RWPE2 (cell line): Measurements from ENCODE around the gene MED15.
A peak's percentile ranks its signal among the peaks of the same experiment; 100 is the strongest.
"Not testable (repeated sequence)": the region's sequence is repeated elsewhere in the genome, so short reads cannot be mapped to it uniquely, and the experiment has no call there.

Source experiments
- ATAC-seq: fragments of 200-7000 bp; cut with Tn5 transposase; 3 replicates; pipeline ENCODE4 v1.9.1; 2021; ENCODE audit warnings: low read depth
- DNase-seq: peaks from one replicate; pipeline ENCODE4 v3.0.0-alpha.2; 2020; ENCODE audit warnings: low spot score
- H3K27ac ChIP-seq: fragments of 450-650 bp; 2 replicates; pipeline ENCODE4 v1.5.1; 2017; ENCODE audit warnings: mild to moderate bottlenecking; ENCODE audit not compliant: poor library complexity, severe bottlenecking
- H3K27me3 ChIP-seq: fragments of 250-450 bp; sonication (Bioruptor Pico); 2 replicates; pipeline ENCODE4 v1.5.1; 2021; ENCODE audit warnings: mild to moderate bottlenecking, moderate library complexity; ENCODE audit not compliant: insufficient read depth, poor library complexity, severe bottlenecking
- H3K36me3 ChIP-seq: fragments of 250-450 bp; sonication (Bioruptor Pico); 2 replicates; pipeline ENCODE4 v1.5.1; 2020; ENCODE audit warnings: low read depth, mild to moderate bottlenecking, moderate library complexity
- H3K4me1 ChIP-seq: fragments of 250-450 bp; sonication (Bioruptor Pico); 2 replicates; pipeline ENCODE4 v1.5.1; 2021; ENCODE audit warnings: mild to moderate bottlenecking, moderate library complexity; ENCODE audit not compliant: insufficient read depth, poor library complexity, severe bottlenecking
- H3K4me3 ChIP-seq: fragments of 250-450 bp; sonication (Bioruptor Pico); 2 replicates; pipeline ENCODE4 v1.5.1; 2021; ENCODE audit warnings: mild to moderate bottlenecking, moderate library complexity; ENCODE audit not compliant: severe bottlenecking
- H3K9me3 ChIP-seq: fragments of 250-450 bp; sonication (Bioruptor Pico); 2 replicates; pipeline ENCODE4 v1.5.1; 2021; ENCODE audit warnings: mild to moderate bottlenecking, moderate library complexity; ENCODE audit not compliant: severe bottlenecking
- TF ChIP-seq, protein P1 (sequence below): fragments of 450-650 bp; IDR thresholded peaks from one replicate; pipeline ENCODE4 v1.5.1; 2017; ENCODE audit warnings: mild to moderate bottlenecking, moderate library complexity; ENCODE audit not compliant: poor library complexity, severe bottlenecking

Gene MED15

DNA sequence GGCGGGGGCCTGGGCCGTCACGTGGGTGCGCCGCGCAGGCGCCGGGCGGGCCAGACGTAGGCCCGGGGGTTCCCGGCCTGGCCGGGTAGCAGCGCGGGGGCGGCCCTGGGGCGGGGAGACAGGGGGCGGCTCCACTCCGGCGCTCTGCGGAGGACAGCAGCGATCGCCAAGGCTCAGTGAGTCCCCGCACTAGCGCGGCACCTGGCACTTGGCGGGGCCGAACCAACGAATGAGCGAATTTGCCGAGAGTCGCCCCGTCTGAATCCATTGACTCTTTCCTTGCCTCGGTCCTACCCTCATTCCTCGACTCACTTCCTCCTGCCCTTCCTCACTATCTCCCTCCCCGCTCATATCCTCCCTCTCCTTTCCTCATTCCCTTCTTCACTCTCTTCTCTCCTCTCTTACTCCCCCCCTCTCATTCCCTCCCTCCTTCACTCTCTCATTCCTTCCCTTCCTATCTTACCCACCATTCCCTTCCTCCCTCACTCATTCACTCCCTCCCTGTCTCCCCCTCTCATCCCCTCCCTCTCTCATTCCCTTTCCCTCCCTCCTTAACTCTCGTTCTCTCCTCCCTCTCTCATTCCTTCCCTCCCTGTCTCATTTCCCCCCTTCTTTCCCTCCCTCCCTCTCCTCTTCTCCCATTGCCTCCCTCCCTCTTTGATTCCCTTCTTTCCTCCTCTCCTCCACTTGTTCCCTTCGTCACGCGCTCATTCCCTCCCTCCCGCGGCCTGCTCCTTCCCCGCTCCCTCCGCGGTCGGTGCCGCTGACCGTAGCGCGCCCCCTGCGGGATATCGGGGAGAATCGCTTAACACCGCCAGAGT, 11.3 kb upstream of the MED15 start:
- DNase-seq = peak; percentile 86
- H3K36me3 ChIP-seq = no peaks in the 10 kb centered on the region
- H3K4me3 ChIP-seq = peak overlapping the region; percentile 84
- H3K9me3 ChIP-seq = no peaks in the 10 kb centered on the region
- ATAC-seq = peak; percentile 88
- H3K27me3 ChIP-seq = no peaks in the 10 kb centered on the region
- H3K4me1 ChIP-seq = no peaks in the 10 kb centered on the region
- TF ChIP-seq, protein P1, sequence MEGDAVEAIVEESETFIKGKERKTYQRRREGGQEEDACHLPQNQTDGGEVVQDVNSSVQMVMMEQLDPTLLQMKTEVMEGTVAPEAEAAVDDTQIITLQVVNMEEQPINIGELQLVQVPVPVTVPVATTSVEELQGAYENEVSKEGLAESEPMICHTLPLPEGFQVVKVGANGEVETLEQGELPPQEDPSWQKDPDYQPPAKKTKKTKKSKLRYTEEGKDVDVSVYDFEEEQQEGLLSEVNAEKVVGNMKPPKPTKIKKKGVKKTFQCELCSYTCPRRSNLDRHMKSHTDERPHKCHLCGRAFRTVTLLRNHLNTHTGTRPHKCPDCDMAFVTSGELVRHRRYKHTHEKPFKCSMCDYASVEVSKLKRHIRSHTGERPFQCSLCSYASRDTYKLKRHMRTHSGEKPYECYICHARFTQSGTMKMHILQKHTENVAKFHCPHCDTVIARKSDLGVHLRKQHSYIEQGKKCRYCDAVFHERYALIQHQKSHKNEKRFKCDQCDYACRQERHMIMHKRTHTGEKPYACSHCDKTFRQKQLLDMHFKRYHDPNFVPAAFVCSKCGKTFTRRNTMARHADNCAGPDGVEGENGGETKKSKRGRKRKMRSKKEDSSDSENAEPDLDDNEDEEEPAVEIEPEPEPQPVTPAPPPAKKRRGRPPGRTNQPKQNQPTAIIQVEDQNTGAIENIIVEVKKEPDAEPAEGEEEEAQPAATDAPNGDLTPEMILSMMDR = peak; percentile 97
- peak overlapping the region; percentile 76 for H3K27ac ChIP-seq

DNA sequence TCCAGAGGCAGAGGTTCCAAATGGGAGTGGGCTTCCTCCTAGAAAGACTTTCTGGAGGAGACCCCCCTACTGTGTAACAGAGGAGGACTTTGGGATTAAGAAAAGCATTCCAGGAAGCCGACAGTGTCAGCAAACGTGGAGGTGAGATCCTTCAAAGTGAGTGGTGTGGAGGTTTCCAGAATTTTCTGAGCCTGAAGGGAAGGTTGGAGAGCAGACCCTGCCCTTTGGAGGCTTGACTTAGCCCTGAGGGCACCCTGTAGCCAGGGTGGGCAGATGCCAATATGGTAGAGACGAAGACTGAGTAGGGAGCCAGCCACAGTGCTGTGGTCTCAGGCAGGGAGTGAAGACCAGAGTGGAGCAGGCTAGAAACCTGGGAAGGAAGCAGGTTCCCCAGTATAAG, 10.0 kb upstream of the MED15 start:
- H3K36me3 ChIP-seq = peaks cover 4% of the 10 kb centered on the region
- TF ChIP-seq, protein P1 = no peak
- H3K27ac ChIP-seq = no peak overlapping the region
- no peak for DNase-seq
- ATAC-seq = no peak
- no peak overlapping the region for H3K4me3 ChIP-seq
- no peaks in the 10 kb centered on the region for H3K4me1 ChIP-seq
- H3K9me3 ChIP-seq = no peaks in the 10 kb centered on the region
- H3K27me3 ChIP-seq = no peaks in the 10 kb centered on the region

DNA sequence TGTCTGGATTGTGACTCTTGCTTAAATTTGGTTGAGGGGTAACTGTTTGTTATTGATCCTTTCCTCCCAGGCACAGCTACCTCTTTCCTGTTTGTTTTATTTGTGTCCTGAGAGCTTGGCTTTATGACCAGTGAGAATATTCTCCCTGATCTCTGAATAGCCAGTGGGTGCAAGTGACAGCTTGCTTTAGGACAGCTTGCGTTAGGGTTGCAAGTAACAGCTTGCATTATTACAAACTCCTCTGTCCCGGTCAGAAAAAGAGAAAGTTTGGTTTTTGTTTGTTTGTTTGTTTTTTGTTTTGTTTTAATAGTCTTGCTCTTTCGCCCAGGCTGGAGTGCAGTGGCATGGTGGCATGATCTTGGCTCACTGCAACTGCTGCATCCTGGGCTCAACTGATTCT, 8.5 kb upstream of the MED15 start:
- DNase-seq = no peak
- Histone ChIP-seq H3K36me3 (peaks cover 4% of the 10 kb centered on the region), H3K4me1 (peaks cover 2% of the 10 kb centered on the region), H3K4me3 (no peak overlapping the region), H3K27ac (no peak overlapping the region), H3K27me3 (no peaks in the 10 kb centered on the region), H3K9me3 (no peaks in the 10 kb centered on the region)
- TF ChIP-seq, protein P1 = no peak
- no peak for ATAC-seq

DNA sequence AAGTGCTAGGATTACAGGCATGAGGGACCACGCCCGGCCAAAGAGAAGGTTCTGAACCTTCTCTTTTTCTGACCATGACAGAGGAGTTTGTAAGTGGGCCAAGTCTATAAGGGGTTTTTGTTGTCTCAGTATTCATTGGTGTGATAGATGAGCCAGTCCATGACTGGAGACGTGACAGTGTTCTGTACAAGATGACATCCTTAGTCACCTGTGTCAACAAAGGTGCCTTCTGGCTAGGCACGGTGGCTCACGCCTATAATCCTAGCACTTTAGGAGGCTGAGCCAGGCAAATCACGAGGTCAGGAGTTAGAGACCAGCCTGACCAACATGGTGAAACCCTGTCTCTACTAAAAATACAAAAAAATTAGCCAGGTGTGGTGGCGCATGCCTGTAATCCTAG, 7.6 kb upstream of the MED15 start:
- Histone ChIP-seq H3K4me3 (no peak overlapping the region), H3K27me3 (no peaks in the 10 kb centered on the region), H3K27ac (no peak overlapping the region), H3K9me3 (no peaks in the 10 kb centered on the region), H3K36me3 (peaks cover 4% of the 10 kb centered on the region), H3K4me1 (peaks cover 11% of the 10 kb centered on the region)
- DNase-seq (no peak), ATAC-seq (no peak)
- TF ChIP-seq, protein P1 = no peak

DNA sequence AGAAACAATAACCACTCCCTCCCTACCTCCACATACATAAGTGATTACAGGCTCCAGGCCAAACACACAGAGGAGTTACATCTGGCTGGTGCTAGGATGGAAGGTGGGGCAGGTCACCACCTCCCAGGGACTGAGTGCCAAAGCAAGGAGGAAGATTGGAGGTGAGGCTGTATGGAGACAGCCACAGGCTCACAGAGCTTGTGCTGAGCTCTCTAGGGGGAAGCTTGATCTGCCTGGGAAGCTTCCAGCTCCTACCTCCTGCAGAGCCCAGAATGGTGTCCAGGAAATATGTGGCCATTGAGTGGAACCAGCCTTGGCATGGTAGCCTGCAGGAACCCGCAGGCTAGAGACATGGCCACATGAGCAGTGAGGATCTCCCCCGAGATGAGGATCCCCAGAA, 3.6 kb upstream of the MED15 start:
- no peak overlapping the region for H3K4me3 ChIP-seq
- DNase-seq = no peak
- H3K27ac ChIP-seq = peak overlapping the region; percentile 84
- peak; percentile 24; the same call in 2 of the 3 replicates for ATAC-seq
- no peaks in the 10 kb centered on the region for H3K9me3 ChIP-seq
- peaks cover 12% of the 10 kb centered on the region for H3K4me1 ChIP-seq
- TF ChIP-seq, protein P1 = no peak
- peaks cover 8% of the 10 kb centered on the region for H3K36me3 ChIP-seq
- H3K27me3 ChIP-seq = no peaks in the 10 kb centered on the region

DNA sequence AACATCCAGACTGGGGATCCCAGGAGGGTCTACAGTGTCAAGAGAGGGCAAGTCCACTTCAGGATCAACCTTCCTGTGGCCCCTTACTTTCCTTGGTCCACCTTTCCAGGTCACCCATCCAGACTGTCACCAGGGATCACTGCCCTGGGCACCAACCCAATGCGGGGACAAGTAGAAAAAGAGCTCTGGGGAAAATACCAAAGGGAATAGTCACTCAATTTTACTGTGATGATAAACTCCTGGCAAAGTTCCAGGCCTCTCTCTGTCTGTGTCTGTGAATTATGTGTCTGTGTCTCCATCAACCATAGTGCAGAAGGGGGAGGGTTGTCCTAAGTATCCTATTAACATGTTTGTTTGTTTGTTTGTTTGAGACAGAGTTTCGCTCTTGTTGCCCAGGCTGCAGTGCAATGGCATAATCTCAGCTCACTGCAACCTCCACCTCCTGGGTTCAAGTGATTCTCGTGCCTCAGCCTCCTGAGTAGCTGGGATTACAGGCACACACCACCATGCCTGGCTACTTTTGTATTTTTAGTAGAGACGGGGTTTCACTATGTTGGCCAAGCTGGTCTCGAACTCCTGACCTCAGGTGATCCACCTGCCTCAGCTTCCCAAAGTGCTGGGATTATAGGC, 3.0 kb upstream of the MED15 start:
- not testable (repeated sequence) for DNase-seq, H3K9me3 ChIP-seq, H3K4me3 ChIP-seq, H3K27me3 ChIP-seq
- Histone ChIP-seq H3K36me3 (peaks cover 14% of the 10 kb centered on the region), H3K4me1 (peaks cover 12% of the 10 kb centered on the region), H3K27ac (peak overlapping the region; percentile 84)
- ATAC-seq = peak; percentile 40
